ENCODE measurements around the gene CSTF3.
"Not testable (repeated sequence)": the region's sequence is repeated elsewhere in the genome, so short reads cannot be mapped to it uniquely, and the experiment has no call there.

The CSTF3 gene

GRCh38 chr11:33160136-33160535 is 1.1 kb downstream of the CSTF3 start:
- DNase-seq: no peak

- not testable (repeated sequence) for DNase-seq
Observed at GRCh38 chr11:33159378-33159867, 1.9 kb downstream of the CSTF3 start.

GRCh38 chr11:33158596-33159275 is 2.5 kb downstream of the CSTF3 start:
- DNase-seq: no peak

- no peak for DNase-seq
Observed at GRCh38 chr11:33157103-33158027, 3.9 kb downstream of the CSTF3 start.

- DNase-seq: no peak
Observed at GRCh38 chr11:33151399-33151798, 9.9 kb downstream of the CSTF3 start.

GRCh38 chr11:33147559-33147958 is 13.7 kb downstream of the CSTF3 start:
- DNase-seq: no peak

GRCh38 chr11:33135768-33136443 is 25.4 kb downstream of the CSTF3 start:
- DNase-seq: no peak

GRCh38 chr11:33135216-33135615 is 26.1 kb downstream of the CSTF3 start:
- DNase-seq: no peak

- DNase-seq: no peak
Observed at GRCh38 chr11:33134276-33134675, 27.0 kb downstream of the CSTF3 start.

- no peak for DNase-seq
Observed at GRCh38 chr11:33133761-33134160, 27.5 kb downstream of the CSTF3 start.

GRCh38 chr11:33132510-33132909 is 28.8 kb downstream of the CSTF3 start:
- no peak for DNase-seq

GRCh38 chr11:33128739-33129138 is 32.5 kb downstream of the CSTF3 start:
- no peak for DNase-seq

- DNase-seq: no peak
Observed at GRCh38 chr11:33125611-33126010, 35.7 kb downstream of the CSTF3 start.

- no peak for DNase-seq
Observed at GRCh38 chr11:33125025-33125424, 36.3 kb downstream of the CSTF3 start.

- DNase-seq: not testable (repeated sequence)
Observed at GRCh38 chr11:33122696-33123095, 38.6 kb downstream of the CSTF3 start.

GRCh38 chr11:33116535-33116934 is 44.7 kb downstream of the CSTF3 start:
- no peak for DNase-seq

GRCh38 chr11:33110083-33110482 is 51.2 kb downstream of the CSTF3 start:
- DNase-seq: no peak

- no peak for DNase-seq
Observed at GRCh38 chr11:33109294-33109895, 51.9 kb downstream of the CSTF3 start.

GRCh38 chr11:33103836-33104235 is 57.4 kb downstream of the CSTF3 start:
- no peak for DNase-seq

GRCh38 chr11:33094157-33094556 is 67.1 kb downstream of the CSTF3 start:
- DNase-seq: no peak

GRCh38 chr11:33089776-33090175 is 71.5 kb downstream of the CSTF3 start:
- DNase-seq: no peak

GRCh38 chr11:33086017-33086416 is 75.3 kb downstream of the CSTF3 start:
- no peak for DNase-seq

GRCh38 chr11:33083918-33084317 is 77.4 kb downstream of the CSTF3 start:
- no peak for DNase-seq

All from activated CD4-positive, CD25-positive, alpha-beta regulatory T cell treated with anti-CD3 and anti-CD28 coated beads, Interleukin-2, amount 50 U/mL, for 72 hours (primary cell).